Fibroblast of villous mesenchyme (primary cell): ENCODE results near the gene KDSR. TPM values are rescaled to one million over a fixed set of nuclear protein-coding genes. Genes with fewer than 3 reads are reported as not detected.

ENCODE experiments used
- DNase-seq: peaks from one replicate; pipeline ENCODE4 v3.0.0-alpha.2; 2010; ENCODE audit warnings: low read depth
- H3K4me3 ChIP-seq: 2 replicates; pipeline ENCODE4 v1.5.1; 2011; ENCODE audit warnings: low read depth, mild to moderate bottlenecking, low read length
- total RNA-seq: library from RNA; depleted of rRNA; stranded (reverse); fragments of >200 nt; gene quantifications from 2 replicates; pipeline ENCODE4 v1.2.3, GENCODE V29; 2012
- TF ChIP-seq, protein P1 (sequence below): IDR thresholded peaks from 2 replicates; pipeline ENCODE4 v1.5.1; 2012; ENCODE audit warnings: low read depth, mild to moderate bottlenecking, low read length; ENCODE audit not compliant: insufficient read depth

The KDSR gene
- total RNA-seq, 1 donor = 26.8 TPM

GRCh38 chr18:63322908-63323634 is 43.9 kb downstream of the KDSR start:
- peak; percentile 78 for DNase-seq
- H3K4me3 ChIP-seq = no peak overlapping the region
- TF ChIP-seq, protein P1, sequence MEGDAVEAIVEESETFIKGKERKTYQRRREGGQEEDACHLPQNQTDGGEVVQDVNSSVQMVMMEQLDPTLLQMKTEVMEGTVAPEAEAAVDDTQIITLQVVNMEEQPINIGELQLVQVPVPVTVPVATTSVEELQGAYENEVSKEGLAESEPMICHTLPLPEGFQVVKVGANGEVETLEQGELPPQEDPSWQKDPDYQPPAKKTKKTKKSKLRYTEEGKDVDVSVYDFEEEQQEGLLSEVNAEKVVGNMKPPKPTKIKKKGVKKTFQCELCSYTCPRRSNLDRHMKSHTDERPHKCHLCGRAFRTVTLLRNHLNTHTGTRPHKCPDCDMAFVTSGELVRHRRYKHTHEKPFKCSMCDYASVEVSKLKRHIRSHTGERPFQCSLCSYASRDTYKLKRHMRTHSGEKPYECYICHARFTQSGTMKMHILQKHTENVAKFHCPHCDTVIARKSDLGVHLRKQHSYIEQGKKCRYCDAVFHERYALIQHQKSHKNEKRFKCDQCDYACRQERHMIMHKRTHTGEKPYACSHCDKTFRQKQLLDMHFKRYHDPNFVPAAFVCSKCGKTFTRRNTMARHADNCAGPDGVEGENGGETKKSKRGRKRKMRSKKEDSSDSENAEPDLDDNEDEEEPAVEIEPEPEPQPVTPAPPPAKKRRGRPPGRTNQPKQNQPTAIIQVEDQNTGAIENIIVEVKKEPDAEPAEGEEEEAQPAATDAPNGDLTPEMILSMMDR = peak; percentile 78

DNA sequence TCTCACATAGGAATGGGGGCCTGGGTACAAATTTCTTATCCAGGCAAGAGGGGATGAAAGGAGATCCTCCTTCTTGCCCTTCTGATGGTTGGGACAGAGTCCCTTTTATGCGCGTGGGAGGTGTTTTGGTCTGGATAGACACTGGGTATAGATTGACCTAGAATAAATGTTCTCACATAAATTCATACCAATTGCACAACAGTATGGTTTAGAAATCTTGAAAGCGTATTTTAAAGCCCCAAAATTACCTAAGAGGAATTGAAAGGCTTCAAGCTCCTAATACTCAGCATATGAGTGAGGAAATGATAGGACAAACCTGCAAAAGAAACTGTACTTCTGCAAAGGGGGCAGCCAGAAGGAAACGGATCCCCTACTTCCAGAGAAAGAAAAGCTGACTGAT is 44.8 kb downstream of the KDSR start:
- TF ChIP-seq, protein P1 = no peak
- no peak overlapping the region for H3K4me3 ChIP-seq
- peak; percentile 30 for DNase-seq

GRCh38 chr18:63321291-63321690 is 45.7 kb downstream of the KDSR start:
- no peak for DNase-seq
- H3K4me3 ChIP-seq = no peak overlapping the region
- TF ChIP-seq, protein P1 = no peak

- no peak for DNase-seq
- H3K4me3 ChIP-seq = peak overlapping the region; percentile 55
- TF ChIP-seq, protein P1 = no peak
Measured at GRCh38 chr18:63320975-63321265, 46.1 kb downstream of the KDSR start.

GRCh38 chr18:63320123-63320974 is 46.7 kb downstream of the KDSR start:
- TF ChIP-seq, protein P1 = no peak
- peak; percentile 77 for DNase-seq
- peak overlapping the region; percentile 69 for H3K4me3 ChIP-seq

GRCh38 chr18:63319383-63320122 is 47.5 kb downstream of the KDSR start, which contains the start of gene BCL2:
Gene BCL2 (minus strand): TSS chr18:63319769.
- TF ChIP-seq, protein P1 = no peak
- peak; percentile 40 for DNase-seq
- peak within 1 kb of the TSS; percentile 69 for H3K4me3 ChIP-seq
